ENCODE results near the gene CTTN. TPM values are rescaled to one million over a fixed set of nuclear protein-coding genes. Genes with fewer than 3 reads are reported as not detected.
"Not testable (repeated sequence)": the region's sequence is repeated elsewhere in the genome, so short reads cannot be mapped to it uniquely, and the experiment has no call there.

CTTN gene
- total RNA-seq, 4 donors from 2014 or later, result 92.8 to 226 (median 134) TPM

DNA sequence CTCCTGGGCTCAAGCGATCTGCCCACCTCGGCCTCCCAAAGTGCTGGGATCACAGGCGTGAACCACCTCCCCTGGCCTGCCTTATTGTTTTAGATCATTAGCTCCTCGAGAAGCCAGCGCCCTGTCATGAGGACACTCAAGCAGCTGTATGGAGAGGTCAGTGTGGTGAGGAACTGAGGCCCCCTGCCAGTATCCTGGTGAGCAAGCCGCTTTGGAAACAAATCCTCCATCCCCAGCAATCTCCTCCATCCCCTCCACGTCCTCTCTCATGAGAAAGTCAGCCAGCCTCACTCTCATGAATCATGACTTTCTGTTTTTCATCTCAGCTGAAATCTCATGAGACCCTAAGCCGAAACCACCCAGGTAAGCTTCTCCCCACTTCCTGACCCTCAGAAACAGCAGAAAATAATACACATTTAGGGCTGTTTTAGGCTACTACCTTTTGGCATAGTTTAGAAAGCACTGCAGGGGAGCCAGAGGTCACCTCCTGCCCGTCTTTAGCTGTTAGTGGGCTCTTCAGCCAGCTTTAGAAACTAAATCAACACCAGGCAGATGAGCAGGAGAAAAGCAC is 56.0 kb downstream of the CTTN start:
- ATAC-seq (no peak), DNase-seq (no peak)
- Histone ChIP-seq H3K27ac (no peak overlapping the region), H3K4me3 (no peak overlapping the region), H3K36me3 (no peaks in the 10 kb centered on the region), H3K27me3 (no peaks in the 10 kb centered on the region), H3K4me1 (no peaks in the 10 kb centered on the region), H3K9me3 (peaks cover 0 to 7% (median 3%) of the 10 kb centered on the region in 3 donors)
- intact Hi-C loops (cut with DNase I; ENCODE audit: low total_unique reads) (no loop called here), in situ Hi-C loops (cut with MboI; ENCODE audit: low sequenced_read_pairs in 4 of 4) (no loop called here)
- TF ChIP-seq, protein P1, sequence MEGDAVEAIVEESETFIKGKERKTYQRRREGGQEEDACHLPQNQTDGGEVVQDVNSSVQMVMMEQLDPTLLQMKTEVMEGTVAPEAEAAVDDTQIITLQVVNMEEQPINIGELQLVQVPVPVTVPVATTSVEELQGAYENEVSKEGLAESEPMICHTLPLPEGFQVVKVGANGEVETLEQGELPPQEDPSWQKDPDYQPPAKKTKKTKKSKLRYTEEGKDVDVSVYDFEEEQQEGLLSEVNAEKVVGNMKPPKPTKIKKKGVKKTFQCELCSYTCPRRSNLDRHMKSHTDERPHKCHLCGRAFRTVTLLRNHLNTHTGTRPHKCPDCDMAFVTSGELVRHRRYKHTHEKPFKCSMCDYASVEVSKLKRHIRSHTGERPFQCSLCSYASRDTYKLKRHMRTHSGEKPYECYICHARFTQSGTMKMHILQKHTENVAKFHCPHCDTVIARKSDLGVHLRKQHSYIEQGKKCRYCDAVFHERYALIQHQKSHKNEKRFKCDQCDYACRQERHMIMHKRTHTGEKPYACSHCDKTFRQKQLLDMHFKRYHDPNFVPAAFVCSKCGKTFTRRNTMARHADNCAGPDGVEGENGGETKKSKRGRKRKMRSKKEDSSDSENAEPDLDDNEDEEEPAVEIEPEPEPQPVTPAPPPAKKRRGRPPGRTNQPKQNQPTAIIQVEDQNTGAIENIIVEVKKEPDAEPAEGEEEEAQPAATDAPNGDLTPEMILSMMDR (IDR thresholded peaks at IDR 0.05 in 4 of 5, conservative IDR thresholded peaks at IDR 0.05 in 1 of 5), result no peak
- TF ChIP-seq POLR2A (IDR thresholded peaks at IDR 0.05), result no peak

DNA sequence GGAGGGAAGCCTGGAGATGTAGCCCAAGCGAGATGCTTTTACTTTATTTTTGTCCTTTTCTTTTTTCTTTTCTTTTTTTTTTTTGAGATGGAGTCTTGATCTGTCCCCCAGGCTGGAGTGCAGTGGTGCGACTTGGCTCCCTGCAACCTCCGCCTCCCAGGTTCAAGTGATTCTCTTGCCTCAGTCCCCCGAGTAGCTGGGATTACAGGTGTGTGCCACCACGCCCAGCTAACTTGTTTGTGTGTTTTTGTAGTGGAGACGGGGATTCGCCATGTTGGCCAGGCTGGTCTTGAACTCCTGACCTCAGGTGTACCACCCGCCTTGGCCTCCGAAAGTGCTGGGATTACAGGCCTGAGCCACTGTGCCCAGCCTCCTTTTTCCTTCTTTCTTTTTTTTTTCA is 56.5 kb downstream of the CTTN start:
- H3K27ac ChIP-seq; H3K36me3 ChIP-seq; ATAC-seq; H3K27me3 ChIP-seq; intact Hi-C loops (cut with DNase I; ENCODE audit: low total_unique reads); H3K9me3 ChIP-seq; in situ Hi-C loops (cut with MboI; ENCODE audit: low sequenced_read_pairs in 4 of 4); H3K4me1 ChIP-seq; H3K4me3 ChIP-seq; DNase-seq: not testable (repeated sequence)

DNA sequence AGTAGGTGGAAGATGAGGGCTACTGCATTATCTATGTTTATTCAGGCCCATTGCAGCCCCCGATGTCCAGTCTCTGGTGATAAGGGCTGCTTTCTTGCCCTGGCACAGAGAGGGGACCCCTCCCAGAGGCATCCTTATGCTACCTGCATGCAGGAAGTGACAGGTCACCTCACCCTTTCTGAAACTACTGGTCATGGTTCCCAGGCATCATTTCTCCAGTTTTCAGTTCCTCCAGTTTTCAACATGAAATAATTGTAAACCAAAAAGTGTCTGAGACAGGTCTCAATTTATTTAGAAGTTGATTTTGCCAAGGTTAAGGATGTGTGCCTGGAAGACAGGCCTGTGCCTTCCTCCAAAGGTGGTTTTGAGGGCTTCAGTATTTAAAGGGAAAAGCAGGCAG is 57.0 kb downstream of the CTTN start:
- intact Hi-C loops (cut with DNase I; ENCODE audit: low total_unique reads), result no loop called here
- no peak overlapping the region for H3K27ac ChIP-seq
- in situ Hi-C loops (cut with MboI; ENCODE audit: low sequenced_read_pairs in 4 of 4), result no loop called here
- ATAC-seq (no peak), DNase-seq (no peak)
- H3K4me3 ChIP-seq, result no peak overlapping the region
- no peaks in the 10 kb centered on the region for H3K36me3 ChIP-seq
- no peaks in the 10 kb centered on the region for H3K9me3 ChIP-seq
- TF ChIP-seq, protein P1 (IDR thresholded peaks at IDR 0.05 in 4 of 5, conservative IDR thresholded peaks at IDR 0.05 in 1 of 5), result no peak
- TF ChIP-seq POLR2A (IDR thresholded peaks at IDR 0.05), result no peak
- H3K27me3 ChIP-seq, result no peaks in the 10 kb centered on the region
- no peaks in the 10 kb centered on the region for H3K4me1 ChIP-seq

DNA sequence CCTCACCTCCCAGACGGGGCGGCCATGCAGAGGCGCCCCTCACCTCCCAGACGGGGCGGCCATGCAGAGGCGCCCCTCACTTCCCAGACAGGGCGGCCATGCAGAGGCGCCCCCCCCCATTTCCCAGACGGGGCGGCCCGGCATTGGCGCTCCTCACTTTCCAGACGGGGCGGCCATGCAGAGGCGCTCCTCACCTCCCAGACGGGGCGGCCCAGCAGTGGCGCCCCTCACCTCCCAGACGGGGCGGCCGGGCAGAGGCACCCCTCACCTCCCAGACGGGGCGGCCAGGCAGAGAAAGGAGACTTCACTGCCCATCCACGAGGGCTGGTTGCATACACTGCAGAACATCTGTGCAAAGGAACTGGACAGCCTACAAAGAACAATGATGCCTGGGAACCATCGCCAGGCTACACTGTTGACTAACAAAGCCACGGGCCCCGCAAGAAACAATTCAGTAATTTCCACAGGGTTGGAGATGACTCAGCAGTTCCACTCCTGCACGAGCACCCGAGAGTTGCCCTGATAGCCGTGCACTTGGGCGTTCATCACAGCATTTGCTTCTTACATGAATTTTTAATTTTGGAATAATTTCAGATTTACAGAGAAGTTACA is 58.7 kb downstream of the CTTN start:
- no peaks in the 10 kb centered on the region for H3K4me1 ChIP-seq
- TF ChIP-seq, protein P1 (IDR thresholded peaks at IDR 0.05 in 4 of 5, conservative IDR thresholded peaks at IDR 0.05 in 1 of 5), result no peak
- no peak for TF ChIP-seq POLR2A (IDR thresholded peaks at IDR 0.05)
- in situ Hi-C loops (cut with MboI; ENCODE audit: low sequenced_read_pairs in 4 of 4), result no loop called here
- DNase-seq (no peak), ATAC-seq (no peak)
- intact Hi-C loops (cut with DNase I; ENCODE audit: low total_unique reads), result no loop called here
- no peaks in the 10 kb centered on the region for H3K9me3 ChIP-seq
- no peaks in the 10 kb centered on the region for H3K36me3 ChIP-seq
- H3K4me3 ChIP-seq, result no peak overlapping the region
- H3K27ac ChIP-seq, result no peak overlapping the region
- H3K27me3 ChIP-seq, result no peaks in the 10 kb centered on the region

DNA sequence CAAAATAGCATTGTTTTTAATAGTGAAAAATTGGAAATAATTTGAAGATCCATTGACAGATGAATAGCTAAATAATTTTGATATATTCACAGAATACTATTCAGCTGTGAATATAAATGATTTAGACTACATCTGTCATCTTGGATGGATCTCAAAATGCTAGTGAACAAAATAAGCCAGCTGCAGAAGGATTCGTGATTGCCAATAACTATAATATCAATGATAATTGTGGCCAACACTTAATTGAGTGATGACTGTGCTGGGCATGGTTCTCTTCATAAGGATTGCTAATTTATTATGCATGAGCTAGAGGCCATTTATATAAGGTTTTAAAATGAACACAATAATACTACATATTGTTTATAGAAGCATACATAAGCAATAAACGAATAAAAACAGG is 60.4 kb downstream of the CTTN start:
- Histone ChIP-seq H3K36me3 (no peaks in the 10 kb centered on the region), H3K27ac (no peak overlapping the region), H3K4me3 (no peak overlapping the region), H3K27me3 (no peaks in the 10 kb centered on the region), H3K4me1 (no peaks in the 10 kb centered on the region), H3K9me3 (no peaks in the 10 kb centered on the region)
- TF ChIP-seq POLR2A (IDR thresholded peaks at IDR 0.05), result no peak
- TF ChIP-seq, protein P1 (IDR thresholded peaks at IDR 0.05 in 4 of 5, conservative IDR thresholded peaks at IDR 0.05 in 1 of 5), result no peak
- in situ Hi-C loops (cut with MboI; ENCODE audit: low sequenced_read_pairs in 4 of 4) (no loop called here), intact Hi-C loops (cut with DNase I; ENCODE audit: low total_unique reads) (no loop called here)
- DNase-seq, result no peak
- ATAC-seq, result no peak
